ENCODE measurements around the gene LRRTM1.

The LRRTM1 gene

DNA sequence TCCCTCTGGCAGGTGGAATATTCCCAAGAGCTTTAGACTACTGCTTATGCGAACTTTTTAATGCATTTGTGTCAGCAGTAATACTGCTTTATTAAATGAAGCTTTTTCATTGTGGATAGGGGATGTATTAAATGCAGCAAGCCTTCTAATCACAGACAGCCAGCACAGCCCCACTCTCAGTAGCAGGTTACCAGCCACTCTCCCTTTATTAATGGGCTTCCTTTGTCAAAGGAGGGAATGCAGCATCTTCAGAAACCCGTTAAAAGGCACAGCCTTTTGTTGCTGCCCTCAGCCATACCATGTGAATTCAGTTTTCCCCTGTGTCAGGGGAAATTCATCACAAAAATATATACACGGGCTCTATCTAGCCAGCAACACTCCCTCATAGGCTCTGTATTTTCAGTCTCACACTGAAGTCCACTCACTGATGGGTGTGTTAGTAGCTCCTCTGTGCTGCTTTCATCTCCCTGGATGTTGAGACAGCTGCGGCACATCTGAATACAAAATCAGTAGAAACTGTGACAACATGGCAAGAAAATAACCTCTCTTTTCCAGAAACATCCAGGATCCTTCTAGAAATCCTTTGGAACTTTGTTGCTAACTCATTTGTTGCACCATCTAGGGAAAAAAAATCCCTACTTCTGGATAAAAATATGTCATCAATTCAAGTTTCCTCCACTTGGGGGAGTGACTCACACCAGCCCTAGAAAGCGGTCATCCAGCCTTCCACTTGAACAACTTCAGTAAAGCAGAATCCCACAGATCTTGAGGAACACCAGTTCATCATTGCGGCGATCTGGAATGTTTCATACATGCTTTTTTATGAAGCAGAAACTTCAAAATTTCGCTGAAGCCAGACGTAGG is 48.4 kb downstream of the LRRTM1 start:
- no peaks in the 10 kb centered on the region for H3K9me3 ChIP-seq (ENCODE audit: control insufficient read depth, low read length)
- H3K27me3 ChIP-seq (ENCODE audit: control insufficient read depth, insufficient read depth, low read length, poor library complexity, severe bottlenecking) = no peaks in the 10 kb centered on the region
- peaks cover 4% of the 10 kb centered on the region for H3K4me1 ChIP-seq (ENCODE audit: control insufficient read depth, insufficient read depth, low read length)
- no peak overlapping the region for H3K27ac ChIP-seq (ENCODE audit: insufficient read depth, low read depth, low read length, poor library complexity, severe bottlenecking)
- 76 to 81% methylated on average over 9 of the region's 9 CpGs for WGBS, 2 experiments
- no peak overlapping the region for H3K4me3 ChIP-seq (ENCODE audit: insufficient read depth, low read depth, low read length)
- H3K36me3 ChIP-seq (ENCODE audit: control insufficient read depth, insufficient read depth, low read length) = no peaks in the 10 kb centered on the region

DNA sequence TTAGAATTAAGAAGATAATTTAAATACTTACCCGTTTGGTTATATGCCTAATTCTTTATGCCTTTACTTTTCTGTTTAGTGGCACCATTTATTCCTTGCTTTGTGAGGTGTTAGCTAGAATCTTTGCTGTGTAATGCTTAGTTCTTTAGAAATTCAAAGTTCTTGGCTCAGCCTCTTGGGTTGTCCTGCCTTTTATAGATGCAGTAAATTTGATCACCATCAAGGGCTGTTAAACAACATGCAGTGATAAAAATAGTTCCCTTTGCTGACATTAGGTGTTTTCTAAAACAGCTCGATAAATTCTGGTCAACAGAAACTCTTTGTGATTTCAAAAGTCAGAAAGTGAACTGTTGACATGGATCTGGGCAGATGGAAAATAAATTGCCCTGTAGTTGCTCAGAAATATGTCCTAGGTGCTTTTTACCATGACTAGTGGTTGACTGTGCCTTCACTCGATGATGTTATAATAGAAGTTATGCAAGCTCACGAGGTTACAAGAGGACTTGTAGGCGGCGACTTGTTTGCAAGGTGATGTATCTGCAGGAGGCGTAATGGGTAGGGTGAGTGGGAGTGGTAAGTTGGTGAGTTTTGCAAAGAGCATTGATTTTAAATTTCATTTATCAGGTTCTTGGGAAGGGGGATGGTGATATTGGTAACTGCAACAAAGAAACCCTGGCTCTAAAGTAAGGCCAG is 52.1 kb downstream of the LRRTM1 start:
- peaks cover 4% of the 10 kb centered on the region for H3K4me1 ChIP-seq (ENCODE audit: control insufficient read depth, insufficient read depth, low read length)
- no peaks in the 10 kb centered on the region for H3K36me3 ChIP-seq (ENCODE audit: control insufficient read depth, insufficient read depth, low read length)
- H3K9me3 ChIP-seq (ENCODE audit: control insufficient read depth, low read length) = no peaks in the 10 kb centered on the region
- no peak overlapping the region for H3K27ac ChIP-seq (ENCODE audit: insufficient read depth, low read depth, low read length, poor library complexity, severe bottlenecking)
- H3K4me3 ChIP-seq (ENCODE audit: insufficient read depth, low read depth, low read length) = no peak overlapping the region
- 93 to 94% methylated on average over 7 of the region's 7 CpGs for WGBS, 2 experiments
- H3K27me3 ChIP-seq (ENCODE audit: control insufficient read depth, insufficient read depth, low read length, poor library complexity, severe bottlenecking) = no peaks in the 10 kb centered on the region

Data from ectodermal cell (in vitro differentiated cells).